GM12878 (cell line): ENCODE data around the gene GCK.

Experiments used
- HDAC2 ChIP-seq: fragments of 200-600 bp; sonication (generic); IDR thresholded peaks from 2 replicates; pipeline ENCODE4 v1.6.1; 2017
- MXI1 ChIP-seq: fragments of 150-350 bp; IDR thresholded peaks from 2 replicates; pipeline ENCODE4 v1.6.1; 2011; ENCODE audit warnings: low read depth, mild to moderate bottlenecking, inconsistent platforms, low read length, improper control_type of control experiment
- POLR2A ChIP-seq: IDR thresholded peaks from 2 replicates; pipeline ENCODE4 v1.6.1; 2011; ENCODE audit warnings: low read depth, mild to moderate bottlenecking, low read length

GRCh38 chr7:44131173-44132029 is 57.8 kb downstream of the GCK start:
- TF ChIP-seq MXI1 = no peak
- no peak for TF ChIP-seq HDAC2
- TF ChIP-seq POLR2A = no peak
